DND-41 (cell line): Measurements from ENCODE around the gene ABLIM2.

Experiments
- ATAC-seq: fragments of 200-7000 bp; cut with Tn5 transposase; 3 replicates; pipeline ENCODE4 v1.9.1; 2021; ENCODE audit warnings: low read depth; ENCODE audit not compliant: insufficient read depth
- DNase-seq: peaks from one replicate; pipeline ENCODE4 v3.0.0-alpha.2; 2020
- H2AFZ ChIP-seq: 2 replicates; pipeline ENCODE4 v1.6.0; 2012; ENCODE audit warnings: low read depth, low read length
- H3K27ac ChIP-seq: 2 replicates; pipeline ENCODE4 v1.5.1; 2012; ENCODE audit warnings: low read length, inconsistent platforms
- H3K27me3 ChIP-seq: fragments of 200-600 bp; sonication (generic); 2 replicates; pipeline ENCODE4 v1.6.0; 2012; ENCODE audit warnings: low read length, mild to moderate bottlenecking, inconsistent platforms; ENCODE audit not compliant: insufficient read depth, poor library complexity
- H3K36me3 ChIP-seq: 2 replicates; pipeline ENCODE4 v1.5.1; 2012; ENCODE audit warnings: low read length, inconsistent platforms; ENCODE audit not compliant: insufficient read depth
- H3K4me1 ChIP-seq: 2 replicates; pipeline ENCODE4 v1.5.1; 2012; ENCODE audit warnings: mild to moderate bottlenecking, low read length; ENCODE audit not compliant: insufficient read depth
- H3K4me2 ChIP-seq: 2 replicates; pipeline ENCODE4 v1.6.0; 2012; ENCODE audit warnings: mild to moderate bottlenecking, moderate library complexity, low read length, inconsistent platforms; ENCODE audit not compliant: insufficient read depth
- H3K4me3 ChIP-seq, 2 experiments: fragments of 200-600 bp in 1 of 2; shearing (Covaris generic) in 1 of 2; 2 replicates each; pipeline ENCODE4 v1.5.1; 2012 to 2016; ENCODE audit warnings: inconsistent platforms in 2 of 2, low read length in 2 of 2, mild to moderate bottlenecking in 2 of 2, low read depth in 1 of 2, moderate library complexity in 1 of 2
- H3K79me2 ChIP-seq: 2 replicates; pipeline ENCODE4 v1.6.0; 2012; ENCODE audit warnings: low read length, inconsistent platforms; ENCODE audit not compliant: insufficient read depth
- H3K9ac ChIP-seq: 2 replicates; pipeline ENCODE4 v1.6.0; 2012; ENCODE audit warnings: low read depth, mild to moderate bottlenecking, inconsistent platforms, low read length, moderate library complexity
- H3K9me3 ChIP-seq: 2 replicates; pipeline ENCODE4 v1.5.1; 2012; ENCODE audit warnings: low read length, moderate library complexity, mild to moderate bottlenecking, inconsistent platforms; ENCODE audit not compliant: insufficient read depth, severe bottlenecking
- H4K20me1 ChIP-seq: 2 replicates; pipeline ENCODE4 v1.6.0; 2012; ENCODE audit warnings: low read length; ENCODE audit not compliant: insufficient read depth
- CTCF ChIP-seq: IDR thresholded peaks from 2 replicates; pipeline ENCODE4 v1.5.1; 2012; ENCODE audit warnings: borderline replicate concordance, low read length, moderate library complexity, mild to moderate bottlenecking; ENCODE audit not compliant: poor library complexity, severe bottlenecking; ENCODE audit errors: extremely low read depth
- EZH2 ChIP-seq: IDR thresholded peaks from 3 replicates; pipeline ENCODE4 v1.6.1; 2012; ENCODE audit warnings: borderline replicate concordance, low read depth, mild to moderate bottlenecking, moderate library complexity, low read length, inconsistent platforms; ENCODE audit not compliant: severe bottlenecking

Gene ABLIM2

DNA sequence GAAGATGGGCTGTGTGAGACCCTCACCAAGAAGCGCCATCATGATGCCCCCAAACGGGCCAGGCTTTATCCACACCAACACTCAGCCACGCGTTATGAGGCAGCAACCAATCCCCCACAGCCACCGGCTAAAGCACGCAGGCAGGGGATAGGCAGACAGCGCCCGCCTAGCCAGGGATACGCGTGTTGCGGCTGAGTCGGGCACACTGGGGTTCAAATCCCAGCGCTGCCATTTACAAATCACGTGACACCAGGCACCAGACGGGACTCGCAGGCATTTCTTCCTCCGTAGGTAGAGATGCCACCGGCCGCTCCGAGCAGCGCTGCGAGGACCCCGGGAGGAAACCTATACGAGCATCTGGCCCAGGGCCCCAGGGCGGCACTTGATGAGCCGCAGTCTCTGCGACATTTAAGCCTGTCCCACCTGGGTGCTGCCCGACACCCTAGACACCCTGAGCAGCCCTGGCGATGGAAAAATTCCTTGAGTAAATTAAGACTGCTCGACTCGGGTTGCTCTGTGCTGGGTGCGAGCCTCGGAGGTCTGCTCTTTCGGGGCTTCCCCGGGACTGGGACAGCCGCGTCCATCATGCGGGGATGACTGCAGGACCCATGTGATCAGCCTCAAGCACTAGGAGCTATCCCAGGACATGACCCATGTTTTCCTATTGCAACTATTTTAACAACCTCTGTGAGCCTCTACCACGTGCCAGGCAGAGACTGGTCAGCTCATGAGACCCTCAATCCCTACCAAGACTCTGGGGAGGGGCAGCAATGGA lies 6.3 kb downstream of the ABLIM2 start:
- no peaks in the 10 kb centered on the region for H3K79me2 ChIP-seq
- no peak overlapping the region for H3K9ac ChIP-seq
- no peaks in the 10 kb centered on the region for H3K9me3 ChIP-seq
- no peak overlapping the region for H3K4me3 ChIP-seq
- ATAC-seq (no peak), DNase-seq (no peak)
- no peaks in the 10 kb centered on the region for H3K4me1 ChIP-seq
- no peaks in the 10 kb centered on the region for H3K36me3 ChIP-seq
- no peaks in the 10 kb centered on the region for H3K27me3 ChIP-seq
- H2AFZ ChIP-seq: no peak overlapping the region
- TF ChIP-seq EZH2: no peak
- TF ChIP-seq CTCF: no peak
- 0 out of 2 replicates have a peak, but pooled peaks cover 3% of the 10 kb centered on the region for H4K20me1 ChIP-seq
- H3K27ac ChIP-seq: no peak overlapping the region
- H3K4me2 ChIP-seq: no peak overlapping the region

GRCh38 chr4:8151165-8151650 lies 7.4 kb downstream of the ABLIM2 start:
- no peak for DNase-seq
- Histone ChIP-seq H3K27ac (no peak overlapping the region), H3K36me3 (no peaks in the 10 kb centered on the region), H3K79me2 (no peaks in the 10 kb centered on the region), H3K4me2 (no peak overlapping the region), H3K27me3 (no peaks in the 10 kb centered on the region), H2AFZ (no peak overlapping the region), H3K4me1 (no peaks in the 10 kb centered on the region), H3K9ac (no peak overlapping the region), H3K9me3 (no peaks in the 10 kb centered on the region), H3K4me3 (no peak overlapping the region), H4K20me1 (0 out of 2 replicates have a peak, but pooled peaks cover 3% of the 10 kb centered on the region)
- ATAC-seq: no peak
- TF ChIP-seq CTCF: no peak
- no peak for TF ChIP-seq EZH2

DNA sequence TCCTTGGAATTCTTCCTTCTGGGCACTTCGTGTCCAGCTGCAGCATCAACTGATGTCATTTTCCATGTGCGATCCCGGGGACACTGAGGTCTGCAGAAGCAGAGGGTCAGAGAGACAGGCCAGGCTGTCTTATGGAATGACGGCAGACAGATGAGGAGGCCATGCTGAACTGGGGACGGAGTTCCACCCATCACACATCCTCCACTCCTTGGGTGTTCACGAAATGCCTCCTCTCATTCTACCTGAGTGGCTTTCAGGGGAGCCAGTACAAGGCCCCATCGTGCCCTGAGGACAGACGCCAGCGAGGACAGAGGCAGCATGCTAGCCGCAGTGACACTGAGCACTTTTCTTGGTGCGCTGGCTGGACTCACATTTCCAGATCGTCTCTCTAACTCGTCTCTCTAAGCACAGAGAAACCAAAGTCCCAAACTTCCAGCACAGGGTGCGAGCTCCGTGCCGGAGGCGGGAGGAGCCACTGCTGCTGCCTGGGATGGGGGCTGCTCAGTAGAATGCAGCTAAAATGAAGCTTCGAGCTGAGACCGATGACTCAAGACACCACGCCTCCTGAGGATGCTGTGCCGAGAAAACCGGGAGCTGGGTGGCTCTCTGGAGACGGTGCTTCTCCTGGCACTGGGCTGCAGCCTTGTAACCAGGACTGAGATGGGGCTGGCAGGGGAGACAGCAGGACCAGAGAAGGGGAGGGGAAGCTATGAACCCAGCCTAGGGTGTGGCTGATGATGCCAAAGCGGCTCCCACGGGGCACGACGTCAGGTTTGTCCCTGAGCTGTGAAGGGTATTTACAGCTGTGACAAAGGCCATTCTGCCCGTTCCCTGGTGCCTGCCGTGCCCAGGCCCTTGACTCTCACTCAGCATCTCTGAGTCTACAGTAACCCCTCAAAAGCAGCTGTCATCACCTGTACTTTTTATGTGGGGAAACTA lies 8.2 kb downstream of the ABLIM2 start:
- Histone ChIP-seq H3K4me1 (no peaks in the 10 kb centered on the region), H3K79me2 (no peaks in the 10 kb centered on the region), H3K27ac (no peak overlapping the region), H3K4me2 (no peak overlapping the region), H3K27me3 (no peaks in the 10 kb centered on the region), H4K20me1 (0 out of 2 replicates have a peak, but pooled peaks cover 3% of the 10 kb centered on the region), H3K36me3 (no peaks in the 10 kb centered on the region), H3K9me3 (no peaks in the 10 kb centered on the region), H3K9ac (no peak overlapping the region), H3K4me3 (no peak overlapping the region), H2AFZ (no peak overlapping the region)
- ATAC-seq: no peak
- TF ChIP-seq CTCF: no peak
- no peak for TF ChIP-seq EZH2
- DNase-seq: no peak
